Fibroblast of skin of right quadriceps (primary cell): Measurements from ENCODE around the gene ABTB1.

Experiments
- DNase-seq: peaks from one replicate; pipeline ENCODE4 v3.0.0-alpha.2; 2013

The ABTB1 gene

DNA sequence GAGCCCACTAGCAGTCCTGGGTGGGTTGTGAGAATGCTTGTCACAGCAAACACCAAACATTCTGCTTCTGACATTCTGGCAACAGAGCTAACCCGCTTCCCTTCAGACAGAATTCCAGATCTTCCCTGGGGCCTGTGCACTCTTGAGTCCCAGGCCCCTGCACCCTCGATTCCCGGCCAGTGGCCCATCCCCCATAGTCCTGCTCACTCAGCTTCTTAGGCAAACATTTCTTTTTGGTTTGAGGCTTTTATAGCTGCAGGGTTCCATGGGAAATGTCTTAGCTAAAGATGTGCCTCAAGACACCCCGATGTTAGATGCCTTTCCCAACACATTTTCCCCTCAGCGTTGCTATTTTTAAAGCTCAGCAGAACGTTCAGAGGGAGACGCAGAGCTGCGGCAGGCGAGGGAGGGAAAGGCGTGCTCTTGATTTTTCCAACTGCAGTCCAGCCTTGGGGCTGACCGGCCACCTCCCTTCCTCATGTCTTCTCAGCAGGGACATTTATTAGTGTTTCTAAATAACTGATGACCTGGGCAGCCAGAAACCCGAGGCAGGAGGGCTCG lies 35.2 kb downstream of the ABTB1 start:
- no peak for DNase-seq

DNA sequence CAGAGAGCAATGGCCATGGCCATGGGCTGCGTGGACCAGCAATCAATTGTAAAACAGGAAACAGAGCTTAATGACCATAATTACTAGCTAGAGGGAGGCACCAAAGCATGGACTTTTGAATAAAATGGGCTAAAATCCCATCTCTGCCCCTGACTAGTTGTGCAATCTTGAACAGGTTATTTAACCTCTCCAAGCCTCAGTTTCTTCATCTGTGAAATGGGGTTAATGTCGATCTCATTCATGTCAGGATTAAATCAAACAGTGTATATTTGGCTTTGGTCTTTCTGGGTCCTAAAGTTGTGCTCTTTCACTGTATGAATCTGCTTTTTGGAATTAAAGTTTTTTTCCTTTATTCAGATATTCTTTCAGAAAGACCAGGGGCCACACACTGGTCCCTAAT lies 36.1 kb downstream of the ABTB1 start:
- DNase-seq: no peak

DNA sequence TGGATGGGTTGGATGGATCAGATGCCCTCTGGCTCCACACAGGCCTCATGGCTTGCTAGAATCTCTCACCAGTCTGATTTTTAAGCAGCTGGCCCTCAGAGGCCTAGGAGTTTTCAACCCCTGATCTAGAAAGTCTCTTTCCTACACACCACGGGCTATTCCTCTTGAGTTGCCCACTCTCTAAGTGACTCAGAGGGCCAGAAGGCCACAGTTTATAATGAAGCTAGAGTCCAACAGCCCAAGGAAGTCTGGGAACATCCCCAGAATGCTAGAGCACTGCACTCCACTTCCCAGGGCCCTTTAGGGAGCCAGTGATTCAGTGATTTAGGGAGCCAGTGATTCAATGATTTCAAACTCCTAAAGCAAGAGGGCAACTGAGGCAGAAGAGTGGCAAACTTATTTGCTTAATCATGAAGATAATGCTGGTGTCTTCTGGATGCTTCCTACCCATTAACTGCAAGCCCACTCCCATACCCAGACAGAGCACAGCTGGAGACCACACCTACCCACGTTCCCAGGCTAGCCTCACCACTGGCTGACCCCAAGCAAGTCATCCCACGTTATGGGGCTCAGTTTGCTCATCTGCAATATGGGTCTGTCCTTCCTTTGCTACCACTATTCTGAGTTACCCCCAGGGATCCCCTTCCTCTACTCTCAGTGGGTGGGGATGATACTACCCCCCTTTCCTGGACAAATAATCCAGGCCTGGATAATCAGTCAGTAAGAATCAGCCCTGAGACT lies 36.7 kb downstream of the ABTB1 start:
- no peak for DNase-seq

DNA sequence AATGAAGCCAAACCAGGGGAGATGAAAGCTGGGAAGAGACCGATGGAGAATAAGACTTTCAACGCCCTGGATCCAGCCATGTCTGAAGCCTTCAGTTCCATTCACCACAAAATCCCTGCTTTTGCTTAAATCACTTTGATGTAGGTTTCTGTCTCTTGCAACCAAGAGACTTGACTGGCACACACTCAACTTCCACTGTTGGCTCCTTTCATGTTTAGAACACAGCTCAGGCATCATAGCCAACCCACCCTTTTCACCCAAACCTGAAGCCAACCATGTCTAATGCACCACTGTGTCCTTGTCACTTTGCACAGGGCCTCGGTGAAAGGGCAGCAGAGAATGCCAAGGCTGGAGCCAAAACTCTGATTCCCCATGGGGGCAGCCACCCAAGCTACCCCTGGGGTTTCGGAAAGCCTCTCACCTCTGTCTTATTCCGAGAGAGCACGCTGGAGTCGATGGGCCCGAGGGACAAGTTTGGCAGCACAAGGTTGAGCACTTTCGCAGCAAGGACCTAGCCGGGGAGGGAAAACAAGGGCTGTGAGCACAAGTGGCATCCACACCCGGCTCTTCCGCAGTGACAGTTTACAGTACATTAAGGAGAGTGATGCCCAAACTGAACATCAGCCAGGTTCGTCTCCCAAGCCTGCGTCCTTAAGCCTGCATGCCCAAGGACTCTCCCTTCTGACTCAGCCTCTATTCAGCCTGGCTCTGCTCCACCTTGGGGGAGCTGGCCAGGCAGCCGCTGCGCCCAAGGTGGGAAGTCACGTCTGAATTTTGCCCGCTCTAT lies 37.6 kb downstream of the ABTB1 start:
- DNase-seq: no peak

DNA sequence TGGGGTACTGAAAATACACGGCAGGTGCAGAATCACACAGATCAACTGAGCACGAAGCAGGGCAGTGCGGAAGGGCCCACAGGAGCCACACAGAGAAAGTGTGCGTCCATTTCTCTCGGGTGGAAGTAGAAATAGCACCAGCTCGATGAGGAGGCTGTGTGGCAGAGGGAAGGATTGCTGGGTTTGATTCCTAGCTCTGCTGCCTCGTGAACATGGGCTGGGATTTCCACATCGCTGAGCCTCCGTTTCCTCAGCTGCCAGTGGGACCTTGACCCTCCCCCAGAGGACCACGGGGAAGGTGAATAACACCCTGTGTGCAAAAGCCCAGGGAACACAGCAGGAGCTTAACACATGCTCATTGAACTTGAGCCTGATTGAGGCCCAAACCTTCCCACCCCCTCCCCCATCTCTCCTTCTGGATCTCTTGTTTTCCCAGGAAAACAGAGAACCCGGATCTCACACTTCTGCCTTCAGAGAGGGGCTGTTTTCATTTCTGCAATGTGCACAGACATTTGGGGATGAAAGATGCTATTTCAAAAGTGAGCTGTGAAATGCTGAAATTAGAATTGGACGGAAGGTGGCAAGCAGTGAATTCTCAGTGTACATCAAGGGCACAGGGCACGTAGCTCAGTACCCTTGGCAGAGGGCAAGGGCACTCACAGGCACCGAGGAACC lies 38.4 kb downstream of the ABTB1 start:
- no peak for DNase-seq

DNA sequence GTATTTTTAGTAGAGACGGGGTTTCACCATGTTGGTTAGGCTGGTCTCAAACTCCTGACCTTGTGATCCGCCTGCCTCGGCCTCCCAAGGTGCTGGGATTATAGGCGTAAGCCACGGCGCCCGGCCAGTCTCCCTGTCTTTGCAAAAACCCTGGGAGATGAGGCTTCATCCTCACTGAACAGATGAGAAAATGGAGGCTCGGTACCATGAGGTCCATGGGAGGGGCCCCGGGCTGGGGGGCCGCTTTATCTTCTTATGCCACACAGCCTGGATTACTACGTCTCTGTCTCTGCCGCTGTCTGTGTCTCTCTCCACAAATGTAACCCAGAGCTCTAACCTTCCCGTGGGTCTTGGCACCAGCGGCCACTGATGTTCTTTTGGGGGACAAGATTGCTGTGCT lies 39.1 kb downstream of the ABTB1 start:
- no peak for DNase-seq

DNA sequence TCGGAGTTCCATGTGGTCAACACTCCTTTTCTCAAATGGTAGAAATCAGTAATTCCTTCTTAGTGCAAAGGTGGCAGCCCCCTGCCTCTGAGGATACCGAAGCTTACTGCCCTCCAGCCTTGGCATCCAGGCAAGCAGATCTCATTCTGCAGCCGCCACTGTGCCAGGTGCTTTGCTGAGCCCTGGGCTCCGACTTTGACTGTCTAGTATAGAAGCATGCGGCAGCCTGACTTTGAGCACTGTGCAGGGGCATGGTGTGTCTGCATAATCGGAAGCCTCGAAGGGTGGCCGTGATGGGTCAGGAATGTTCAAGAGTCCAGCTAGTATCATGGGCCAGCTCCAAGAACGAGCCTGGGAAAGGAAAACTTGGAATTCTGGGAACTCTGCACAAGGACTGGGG lies 39.7 kb downstream of the ABTB1 start:
- DNase-seq: no peak

DNA sequence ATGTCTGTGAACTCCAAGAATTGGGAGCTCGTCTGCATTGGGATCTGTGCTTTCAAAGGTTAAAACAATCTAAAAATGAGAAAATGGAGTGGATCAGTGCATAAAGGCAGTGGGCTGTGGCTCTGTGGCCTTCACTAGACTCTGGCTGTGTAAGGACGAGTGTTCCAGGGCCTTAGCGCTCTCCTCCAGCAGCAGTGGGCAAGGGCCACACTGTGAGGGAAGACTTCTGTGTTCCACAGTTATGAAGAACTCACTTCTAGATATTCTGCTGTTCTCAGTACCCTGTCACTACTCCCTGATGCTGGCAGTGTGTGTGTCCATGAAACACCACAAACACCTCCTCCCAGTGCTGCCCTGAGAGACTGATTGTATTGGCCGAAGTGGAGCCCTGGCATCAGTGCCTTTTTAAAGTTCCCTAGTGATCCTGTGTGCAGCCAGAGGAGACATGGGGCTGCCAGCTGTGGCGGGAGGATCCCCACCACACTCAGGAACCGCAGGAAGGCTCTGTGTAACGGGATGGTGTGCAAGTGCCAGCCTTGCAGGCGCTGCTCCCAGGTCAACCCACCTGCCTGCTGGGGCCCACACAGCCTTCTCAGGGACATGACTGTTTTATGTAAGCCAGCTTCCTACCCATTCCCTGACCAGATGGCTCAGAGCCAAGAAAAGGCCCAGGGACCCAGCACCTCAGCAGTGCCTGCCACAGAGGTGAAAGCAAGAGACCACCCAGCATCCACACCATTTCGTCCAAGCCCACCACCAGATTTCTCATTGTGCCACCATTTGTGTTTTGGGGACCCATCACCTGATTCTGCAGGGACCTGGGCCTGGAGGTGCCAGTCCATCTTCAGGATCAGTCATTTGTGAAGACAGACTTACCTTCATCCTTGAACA lies 40.4 kb downstream of the ABTB1 start:
- DNase-seq: no peak

DNA sequence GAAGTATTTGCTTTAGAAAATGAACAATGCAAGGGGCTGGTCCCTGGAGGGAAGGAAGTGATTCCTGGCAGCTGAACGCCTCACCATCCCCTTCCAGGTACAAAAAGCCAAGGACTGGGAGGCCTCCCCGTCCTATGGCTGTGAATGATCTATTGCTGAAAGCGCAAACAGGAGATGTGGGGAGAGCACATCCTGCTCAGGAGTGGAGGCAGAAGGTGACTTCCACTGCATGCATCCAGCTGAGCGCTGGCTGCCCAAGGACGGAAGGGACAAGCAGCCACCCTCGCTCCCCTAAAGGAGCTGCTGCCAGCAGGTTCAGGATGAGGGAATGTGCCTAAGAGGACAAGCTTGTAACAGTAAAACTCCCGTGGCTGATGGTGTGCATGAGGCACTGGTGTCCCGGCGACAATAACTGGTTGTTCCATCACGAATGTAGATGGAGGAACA lies 41.4 kb downstream of the ABTB1 start:
- DNase-seq: no peak

DNA sequence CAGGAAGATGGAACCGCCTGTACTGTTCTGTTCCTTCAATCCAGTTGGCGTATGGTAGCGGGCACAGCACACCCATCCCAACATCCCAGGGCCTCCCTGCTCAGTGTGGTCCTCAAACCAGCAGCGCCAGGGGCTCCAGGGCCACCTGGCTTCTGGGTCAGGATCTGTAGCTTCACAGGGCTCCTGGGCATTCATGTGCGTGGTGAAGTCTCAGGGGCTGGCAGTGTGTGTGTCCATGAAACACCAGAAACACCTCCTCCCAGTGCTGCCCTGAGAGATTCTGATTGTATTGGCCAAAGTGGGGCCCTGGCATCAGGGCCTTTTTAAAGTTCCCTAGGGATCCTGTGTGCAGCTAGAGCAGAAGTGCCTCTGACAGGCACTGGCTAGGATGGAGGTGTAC lies 42.1 kb downstream of the ABTB1 start:
- DNase-seq: no peak

DNA sequence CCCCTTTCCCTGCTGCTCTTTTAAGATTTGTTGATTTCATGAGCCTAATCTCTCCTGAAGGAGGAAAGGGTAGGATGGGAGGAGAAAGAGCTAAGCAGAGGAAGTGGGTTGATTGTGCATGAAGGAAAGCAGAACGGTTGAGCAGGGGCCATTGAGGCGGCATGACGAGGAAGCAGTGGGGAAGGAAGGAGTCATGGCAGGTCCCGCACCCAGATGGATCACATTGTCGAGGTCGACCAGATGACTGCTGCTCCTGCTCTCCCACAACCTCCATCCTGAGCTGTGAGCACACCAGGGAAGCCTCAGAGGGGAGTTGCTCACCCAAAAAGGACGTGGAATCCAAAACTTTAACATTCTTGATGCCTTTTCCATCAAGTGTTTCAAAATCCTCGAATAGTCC lies 42.8 kb downstream of the ABTB1 start:
- DNase-seq: no peak

DNA sequence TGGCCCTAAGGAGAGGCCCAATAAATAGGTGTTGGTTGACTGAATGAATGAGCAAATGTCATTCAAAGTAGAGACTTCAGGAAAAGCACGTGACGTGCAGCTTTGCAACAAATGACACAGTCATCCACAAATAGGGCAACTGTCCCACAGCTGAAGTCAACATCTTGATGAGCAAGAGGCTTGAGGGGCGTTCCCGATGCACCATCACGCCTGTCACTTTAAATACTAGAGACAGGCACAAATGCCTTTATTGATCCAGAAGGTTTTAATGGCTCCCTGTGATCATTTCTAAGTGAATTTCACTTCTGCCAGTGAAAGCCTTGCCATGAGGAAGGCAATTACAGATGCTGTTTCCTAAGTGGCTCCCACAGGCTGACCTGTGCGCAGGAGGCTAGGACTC lies 43.6 kb downstream of the ABTB1 start:
- DNase-seq: no peak

DNA sequence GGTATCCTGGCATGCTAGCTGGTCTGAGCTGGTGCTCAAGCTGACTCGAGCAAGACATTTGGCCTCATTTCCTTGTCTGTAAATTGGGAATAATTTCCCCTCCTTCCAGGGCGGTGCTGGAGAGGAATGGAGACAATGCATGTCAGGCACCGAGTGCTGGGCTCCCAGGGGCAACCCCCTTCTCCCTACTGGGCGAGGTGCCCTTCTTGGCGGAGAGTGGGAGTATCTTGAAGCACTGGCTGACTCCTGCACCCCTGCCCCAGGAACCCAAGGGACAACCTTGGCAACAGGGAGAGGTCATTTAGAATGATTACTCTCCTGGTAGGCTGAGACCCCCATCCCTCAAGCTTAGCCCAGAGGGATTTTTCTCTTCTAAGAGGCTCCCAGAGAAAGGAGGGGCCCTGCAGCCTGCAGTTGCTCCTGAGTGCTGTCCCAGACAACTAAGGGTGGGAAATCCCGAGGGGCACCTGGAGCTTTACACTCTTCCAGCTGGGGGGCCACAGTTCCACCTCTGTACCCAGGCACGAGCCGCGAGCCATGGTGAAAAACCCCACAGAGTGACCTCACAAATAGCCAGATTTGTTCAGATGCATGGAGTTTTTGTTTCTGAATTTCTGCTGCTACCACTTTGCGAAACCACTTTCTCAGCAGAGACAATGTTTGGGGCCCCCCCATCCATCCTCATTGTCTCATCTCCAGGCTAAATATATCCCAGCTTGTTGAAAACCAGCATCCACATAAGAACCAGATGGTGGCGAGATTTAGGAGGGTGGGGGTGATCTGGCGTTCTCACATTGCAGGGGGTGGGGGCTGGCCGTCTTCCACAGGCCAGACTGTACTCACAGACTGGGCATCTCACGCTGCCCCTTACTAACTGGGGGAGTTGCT lies 44.8 kb downstream of the ABTB1 start:
- DNase-seq: peak; percentile 79

DNA sequence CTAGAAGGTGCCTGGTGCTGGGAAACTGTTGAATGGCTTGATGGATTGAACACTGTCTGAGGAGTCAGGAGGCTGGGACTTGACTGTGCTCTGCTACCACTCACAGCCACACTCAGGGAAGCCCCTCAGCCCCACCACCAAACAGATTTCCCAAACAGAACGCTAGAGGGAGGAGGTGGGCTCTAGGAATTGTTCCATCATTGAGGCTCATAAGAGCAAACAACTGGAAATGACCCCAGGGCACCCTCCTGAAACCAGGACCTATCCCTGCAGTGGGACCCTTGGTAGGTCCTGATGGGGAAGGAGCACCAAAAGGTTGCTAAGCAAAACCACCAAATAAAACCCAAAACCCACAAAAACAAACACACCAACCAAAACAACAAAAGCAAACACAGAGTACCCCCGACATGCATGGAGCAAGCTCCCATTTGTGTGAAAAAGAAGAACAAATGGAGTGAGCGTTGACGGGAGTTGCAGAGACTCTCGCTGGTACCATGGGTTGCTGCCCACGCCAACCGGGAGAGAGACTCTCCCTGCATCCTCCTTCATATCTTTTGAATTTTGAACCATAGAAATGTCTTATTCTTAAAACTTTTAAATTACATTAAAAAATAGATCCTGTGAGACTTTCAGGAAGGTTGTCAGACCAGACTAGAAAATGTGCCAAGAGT lies 45.6 kb downstream of the ABTB1 start:
- DNase-seq: no peak

DNA sequence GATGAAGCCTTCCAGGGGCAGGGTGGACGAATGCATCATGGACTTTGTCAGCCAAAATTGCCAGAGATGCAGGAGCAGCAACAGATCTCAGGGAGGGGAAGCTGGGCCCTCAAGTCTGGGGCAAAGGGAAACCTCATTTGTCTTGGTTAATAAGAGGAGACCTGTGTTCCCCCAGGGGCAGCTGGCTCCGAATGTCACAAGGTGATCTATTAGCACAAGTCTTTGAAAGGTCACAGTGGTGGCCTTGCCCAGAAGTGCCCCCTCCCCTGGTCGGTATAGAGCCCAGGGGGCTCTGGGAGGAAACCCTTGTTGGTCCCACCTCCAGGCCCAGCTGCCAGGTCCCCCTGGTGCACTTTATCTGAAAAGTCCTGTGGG lies 46.2 kb downstream of the ABTB1 start:
- no peak for DNase-seq

DNA sequence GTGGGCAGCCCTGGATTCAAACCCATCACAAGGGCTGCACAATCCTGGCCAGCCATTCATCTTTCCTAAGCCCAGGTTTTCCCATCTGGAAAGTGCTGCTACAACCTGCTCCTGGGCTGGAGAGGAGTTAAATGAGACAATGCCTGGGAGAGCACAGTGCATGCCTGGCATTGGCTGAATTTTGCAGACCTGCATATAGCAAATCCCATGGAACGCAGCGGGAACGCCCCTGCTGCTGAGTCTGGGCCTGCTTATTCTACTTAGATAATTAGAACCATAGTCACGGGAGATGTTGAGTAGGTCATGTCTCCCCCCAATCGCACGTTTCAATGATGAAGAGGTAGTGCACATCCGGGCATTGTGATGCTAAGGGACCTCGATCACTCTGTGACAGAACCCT lies 46.6 kb downstream of the ABTB1 start:
- DNase-seq: no peak

DNA sequence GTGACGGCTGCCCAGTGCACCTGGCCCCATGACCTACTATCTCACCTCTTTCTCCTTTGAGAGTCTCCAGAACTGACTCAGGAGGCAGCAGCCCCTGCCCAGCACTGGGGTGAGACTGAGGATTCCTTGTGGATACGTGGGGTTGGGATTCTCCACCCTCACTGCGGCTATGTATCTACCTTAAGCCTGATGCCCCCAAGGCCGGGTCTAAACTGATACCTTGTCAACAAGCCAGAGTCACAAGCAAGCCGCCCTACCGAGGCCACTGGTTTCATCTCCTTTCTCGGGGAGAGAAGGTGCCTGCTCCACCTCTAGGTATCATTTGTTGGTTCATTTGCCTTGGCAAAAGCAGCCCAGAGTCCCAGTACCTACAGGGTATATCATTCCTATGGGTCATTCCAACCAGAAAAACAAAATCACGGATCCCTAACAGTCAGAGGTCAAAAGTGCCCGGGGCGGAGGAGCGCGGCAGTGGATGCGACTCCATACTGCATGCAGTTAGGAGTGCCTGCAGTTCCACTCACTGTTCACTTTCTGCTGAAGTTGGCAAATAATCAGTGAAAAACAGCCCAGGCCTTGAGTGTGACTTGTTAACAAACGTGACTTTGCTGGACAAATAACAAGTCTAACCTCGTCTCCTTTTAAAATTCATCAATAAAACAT lies 47.5 kb downstream of the ABTB1 start:
- DNase-seq: no peak

DNA sequence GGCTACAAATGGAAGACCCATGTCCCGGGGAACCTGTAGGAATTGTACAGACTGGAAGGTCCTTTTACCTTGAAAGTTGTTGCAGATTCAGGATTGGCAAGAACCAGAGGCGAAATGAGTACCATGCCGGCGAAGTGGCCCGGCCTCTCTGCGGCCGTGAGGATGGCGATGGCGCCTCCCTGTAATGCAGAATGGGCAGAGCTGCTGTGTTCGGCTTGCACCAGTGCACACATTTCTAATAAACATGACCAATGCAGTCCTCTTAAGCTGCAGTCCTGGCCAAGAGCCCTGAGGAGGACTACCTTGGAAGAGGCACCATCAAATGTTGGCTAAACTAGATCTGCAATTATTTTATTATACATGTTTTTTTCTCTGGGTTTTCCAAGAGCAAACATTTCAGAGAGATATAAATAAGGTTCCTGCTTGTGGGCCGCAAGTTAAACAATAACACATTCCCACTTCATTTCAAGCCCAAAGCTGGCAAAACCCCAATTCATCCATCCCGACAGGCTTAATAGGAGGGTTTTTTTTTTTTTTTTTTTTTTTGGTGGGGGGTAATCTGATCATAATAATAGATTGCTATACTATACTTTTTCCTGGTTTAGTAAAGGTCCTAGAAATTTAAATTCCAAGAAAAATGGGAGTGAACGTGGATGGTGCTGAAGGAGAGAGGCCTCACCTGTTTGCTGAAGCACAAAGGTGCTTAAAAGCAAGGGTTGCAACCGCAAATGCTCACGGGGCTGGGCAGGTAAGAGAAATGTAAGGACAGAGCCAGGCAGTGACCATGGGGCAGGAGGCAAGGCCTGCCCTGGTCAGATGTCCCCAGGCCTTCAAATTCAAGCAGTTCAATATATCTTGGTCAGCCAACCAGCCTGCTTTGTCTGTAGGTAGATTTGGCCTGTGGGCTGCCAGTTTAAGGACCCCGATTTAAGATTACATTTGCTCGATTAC lies 48.5 kb downstream of the ABTB1 start:
- DNase-seq: no peak

DNA sequence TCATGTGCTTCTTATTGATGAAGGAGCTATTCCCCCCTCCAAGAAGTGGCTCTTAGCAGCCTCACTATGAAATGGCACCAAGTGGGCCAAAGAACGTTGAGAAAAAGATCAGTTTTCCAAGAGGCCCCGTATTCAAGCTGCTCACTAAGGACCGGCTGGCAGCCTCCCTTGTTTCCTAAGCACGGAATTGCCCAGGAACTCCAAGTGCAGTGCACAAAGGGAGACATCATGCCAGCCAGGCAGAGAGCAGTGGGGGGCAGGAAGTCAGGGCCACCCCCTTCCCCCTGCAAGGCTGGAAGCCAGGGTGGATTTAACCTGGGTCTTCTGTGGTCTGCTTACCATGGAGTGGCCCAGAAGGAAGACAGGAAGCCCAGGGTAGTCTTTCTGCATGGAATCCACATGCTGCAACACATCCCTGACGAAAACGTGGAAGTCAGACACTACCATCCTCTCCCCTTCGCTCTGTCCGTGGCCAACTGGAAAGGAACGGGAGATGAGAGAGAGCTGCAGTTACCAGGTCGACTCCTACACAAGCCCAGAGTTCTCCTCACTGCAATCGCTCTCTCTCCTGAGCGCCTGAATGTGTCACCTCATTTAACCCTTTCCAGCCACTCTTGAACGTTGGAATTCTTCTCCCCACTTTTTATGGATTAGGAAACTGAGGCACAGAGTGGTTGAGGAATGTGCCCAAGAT lies 49.5 kb downstream of the ABTB1 start:
- no peak for DNase-seq
